Naive B cell (primary cell): ENCODE measurements around the gene MISP. TPM values are rescaled to one million over a fixed set of nuclear protein-coding genes. Genes with fewer than 3 reads are reported as not detected.
A peak's percentile ranks its signal among the peaks of the same experiment; 100 is the strongest.

Experiments used
- ATAC-seq, 2 donors: fragments of 150-1000 bp; cut with Tn5 transposase; 2 replicates each; pipeline ENCODE4 v1.10.0; 2021; ENCODE audit warnings: low read depth in 2 of 2, mild to moderate bottlenecking in 2 of 2, moderate library complexity in 2 of 2
- DNase-seq: peaks from one replicate; pipeline ENCODE4 v3.0.0; 2022
- H3K27ac Mint-ChIP-seq, 6 donors: one replicate each; pipeline ENCODE4 v1.8.0; 2020 to 2022; ENCODE audit warnings: mild to moderate bottlenecking in 6 of 6, mixed read lengths in 6 of 6, moderate library complexity in 5 of 6, inconsistent platforms in 2 of 6
- H3K27me3 Mint-ChIP-seq, 3 donors: one replicate each; pipeline ENCODE4 v1.8.0; 2021 to 2022; ENCODE audit warnings: mixed read lengths in 3 of 3, mild to moderate bottlenecking in 1 of 3
- H3K36me3 Mint-ChIP-seq, 2 donors: one replicate each; pipeline ENCODE4 v1.8.0; 2020 to 2022; ENCODE audit warnings: mixed read lengths in 2 of 2, inconsistent platforms in 1 of 2, mild to moderate bottlenecking in 1 of 2
- H3K4me1 Mint-ChIP-seq, 3 donors: one replicate each; pipeline ENCODE4 v1.8.0; 2020 to 2022; ENCODE audit warnings: mixed read lengths in 3 of 3, inconsistent platforms in 1 of 3, mild to moderate bottlenecking in 1 of 3, moderate library complexity in 1 of 3
- H3K4me3 Mint-ChIP-seq, 8 donors: one replicate each; pipeline ENCODE4 v1.8.0; 2020 to 2022; ENCODE audit warnings: mild to moderate bottlenecking in 8 of 8, mixed read lengths in 8 of 8, moderate library complexity in 8 of 8, inconsistent platforms in 2 of 8
- H3K9me3 Mint-ChIP-seq, 7 donors: one replicate each; pipeline ENCODE4 v1.8.0; 2020 to 2022; ENCODE audit warnings: mixed read lengths in 7 of 7, mild to moderate bottlenecking in 5 of 7, inconsistent platforms in 2 of 7, moderate library complexity in 1 of 7
- polyA plus RNA-seq, 6 donors: library from polyadenylated mRNA; unstranded; fragments of 300-500 nt; fragmentation: Illumina TruSeq; gene quantifications; one replicate each; pipeline ENCODE4 v1.2.3, GENCODE V29; 2021; ENCODE audit warnings: low read depth in 6 of 6

The MISP gene
- polyA plus RNA-seq, 6 donors from 2014 or later, result not detected

GRCh38 chr19:792306-792885 is 41.5 kb downstream of the MISP start:
- Mint-ChIP-seq H3K36me3 (no peaks in the 10 kb centered on the region), H3K9me3 (no peaks in the 10 kb centered on the region), H3K4me1 (peaks cover 4 to 5% (median 5%) of the 10 kb centered on the region in 3 donors), H3K4me3 (peak overlapping the region in 1 of 8 donors; percentile 47), H3K27ac (no peak overlapping the region), H3K27me3 (peaks cover 0 to 28% (median 13%) of the 10 kb centered on the region in 3 donors)
- ATAC-seq (no peak), DNase-seq (no peak)

- Mint-ChIP-seq H3K9me3 (no peaks in the 10 kb centered on the region), H3K4me1 (peaks cover 4 to 7% (median 5%) of the 10 kb centered on the region in 3 donors), H3K4me3 (peak overlapping the region in 2 of 8 donors; percentile 63 to 65), H3K27me3 (peaks cover 0 to 22% (median 13%) of the 10 kb centered on the region in 3 donors), H3K27ac (no peak overlapping the region), H3K36me3 (no peaks in the 10 kb centered on the region)
- DNase-seq (no peak), ATAC-seq (no peak)
Measured at GRCh38 chr19:793806-794205, 42.9 kb downstream of the MISP start.

- H3K27ac Mint-ChIP-seq, result no peak overlapping the region
- no peak for ATAC-seq
- H3K9me3 Mint-ChIP-seq, result no peaks in the 10 kb centered on the region
- peaks cover 0 to 9% (median 0%) of the 10 kb centered on the region in 3 donors for H3K27me3 Mint-ChIP-seq
- peaks cover 16 to 21% (median 18%) of the 10 kb centered on the region in 3 donors for H3K4me1 Mint-ChIP-seq
- no peaks in the 10 kb centered on the region for H3K36me3 Mint-ChIP-seq
- no peak for DNase-seq
- H3K4me3 Mint-ChIP-seq, result peak overlapping the region in 5 of 8 donors; percentile 35 to 72 (median 41)
Measured at GRCh38 chr19:795073-795611, 44.2 kb downstream of the MISP start.

GRCh38 chr19:795691-796581 is 45.0 kb downstream of the MISP start:
- Mint-ChIP-seq H3K27me3 (peaks cover 0 to 2% (median 0%) of the 10 kb centered on the region in 3 donors), H3K4me1 (peaks cover 21 to 26% (median 25%) of the 10 kb centered on the region in 3 donors), H3K36me3 (no peaks in the 10 kb centered on the region), H3K27ac (no peak overlapping the region), H3K4me3 (peak overlapping the region; percentile 29 to 95 (median 52)), H3K9me3 (no peaks in the 10 kb centered on the region)
- DNase-seq (no peak), ATAC-seq (no peak)

GRCh38 chr19:796692-797527 is 46.0 kb downstream of the MISP start, which contains the start of gene PTBP1:
PTBP1 (plus strand) TSS chr19:797452; CDS start chr19:797498, 46 bp downstream.
- Mint-ChIP-seq H3K4me1 (peaks cover 25 to 32% (median 28%) of the 10 kb centered on the region in 3 donors), H3K36me3 (no peaks in the 10 kb centered on the region), H3K27me3 (no peaks in the 10 kb centered on the region), H3K4me3 (peak within 1 kb of the TSS; percentile 89 to 98 (median 95)), H3K9me3 (no peaks in the 10 kb centered on the region), H3K27ac (peak within 1 kb of the TSS; percentile 49 to 93 (median 86))
- ATAC-seq (peak; percentile 84 to 85), DNase-seq (peak; percentile 100)

- peak; percentile 12 to 13 for ATAC-seq
Measured at GRCh38 chr19:797528-798414, 46.9 kb downstream of the MISP start.

GRCh38 chr19:798415-799075 is 47.6 kb downstream of the MISP start:
- Mint-ChIP-seq H3K4me1 (peaks cover 34 to 42% (median 41%) of the 10 kb centered on the region in 3 donors), H3K27ac (peak overlapping the region; percentile 44 to 94 (median 88)), H3K36me3 (peaks cover 0 to 7% of the 10 kb centered on the region in 2 donors), H3K27me3 (no peaks in the 10 kb centered on the region), H3K4me3 (peak overlapping the region; percentile 84 to 93 (median 90)), H3K9me3 (no peaks in the 10 kb centered on the region)
- ATAC-seq, result no peak
- no peak for DNase-seq

More at GRCh38 chr19:797528-798414, 46.9 kb downstream of the MISP start:
- H3K9me3 Mint-ChIP-seq, result no peaks in the 10 kb centered on the region
- peaks cover 30 to 40% (median 34%) of the 10 kb centered on the region in 3 donors for H3K4me1 Mint-ChIP-seq
- no peaks in the 10 kb centered on the region for H3K27me3 Mint-ChIP-seq
- DNase-seq, result peak; percentile 79
- peak overlapping the region; percentile 88 to 95 (median 91) for H3K4me3 Mint-ChIP-seq
- peak overlapping the region; percentile 44 to 93 (median 74) for H3K27ac Mint-ChIP-seq
- H3K36me3 Mint-ChIP-seq, result no peaks in the 10 kb centered on the region

GRCh38 chr19:799076-799881 is 48.4 kb downstream of the MISP start:
- H3K36me3 Mint-ChIP-seq, result peaks cover 0 to 7% of the 10 kb centered on the region in 2 donors
- no peaks in the 10 kb centered on the region for H3K27me3 Mint-ChIP-seq
- peak overlapping the region; percentile 84 to 93 (median 90) for H3K4me3 Mint-ChIP-seq
- peak overlapping the region; percentile 72 to 94 (median 88) for H3K27ac Mint-ChIP-seq
- H3K4me1 Mint-ChIP-seq, result peaks cover 34 to 44% (median 41%) of the 10 kb centered on the region in 3 donors
- ATAC-seq, result no peak
- DNase-seq, result no peak
- no peaks in the 10 kb centered on the region for H3K9me3 Mint-ChIP-seq

- Mint-ChIP-seq H3K27me3 (no peaks in the 10 kb centered on the region), H3K9me3 (no peaks in the 10 kb centered on the region), H3K27ac (peak overlapping the region in 2 of 6 donors; percentile 72 to 94), H3K36me3 (peaks cover 0 to 7% of the 10 kb centered on the region in 2 donors), H3K4me3 (peak overlapping the region in 6 of 8 donors; percentile 5 to 93 (median 59)), H3K4me1 (peaks cover 37 to 44% (median 41%) of the 10 kb centered on the region in 3 donors)
- ATAC-seq (no peak), DNase-seq (no peak)
Measured at GRCh38 chr19:800360-801029, 49.6 kb downstream of the MISP start.

- Mint-ChIP-seq H3K9me3 (no peaks in the 10 kb centered on the region), H3K27ac (peak overlapping the region in 1 of 6 donors; percentile 62), H3K36me3 (peaks cover 0 to 7% of the 10 kb centered on the region in 2 donors), H3K4me3 (peak overlapping the region in 2 of 8 donors; percentile 33 to 35), H3K4me1 (peaks cover 37 to 44% (median 41%) of the 10 kb centered on the region in 3 donors), H3K27me3 (no peaks in the 10 kb centered on the region)
- ATAC-seq (no peak), DNase-seq (no peak)
Measured at GRCh38 chr19:801030-801860, 50.3 kb downstream of the MISP start.
